WTC11 (cell line): Measurements from ENCODE around the gene HDAC6. TPM values are rescaled to one million over a fixed set of nuclear protein-coding genes. Genes with fewer than 3 reads are reported as not detected.

Source experiments
- ATAC-seq: fragments of 200-7000 bp; cut with Tn5 transposase; 2 replicates; pipeline ENCODE4 v1.10.0; 2021; ENCODE audit warnings: mild to moderate bottlenecking, moderate library complexity
- CTCF ChIA-PET: fragments of 300-600 bp; sonication (Branson Sonifier 250); formaldehyde crosslinking; loops from one replicate; lab custom pipeline; 2021; ENCODE audit warnings: antibody characterized with exemption; lab: Charles Lee
- POLR2A ChIA-PET: fragments of 350-600 bp; sonication (Branson Sonifier 250); formaldehyde crosslinking; loops from one replicate; lab custom pipeline; 2021; ENCODE audit warnings: antibody characterized with exemption; lab: Charles Lee
- DNase-seq: peaks from one replicate; pipeline ENCODE4 v3.0.0; 2021; ENCODE audit warnings: low spot score
- H3K27ac Mint-ChIP-seq: 2 replicates; pipeline ENCODE4 v1.8.0; 2021; ENCODE audit warnings: mixed read lengths
- H3K27me3 Mint-ChIP-seq: 2 replicates; pipeline ENCODE4 v1.8.0; 2021; ENCODE audit warnings: low read depth, mild to moderate bottlenecking, moderate library complexity, mixed read lengths
- H3K36me3 Mint-ChIP-seq: 2 replicates; pipeline ENCODE4 v1.8.0; 2021; ENCODE audit warnings: mixed read lengths
- H3K4me1 Mint-ChIP-seq: 2 replicates; pipeline ENCODE4 v1.8.0; 2022; ENCODE audit warnings: mixed read lengths
- H3K4me3 Mint-ChIP-seq: 2 replicates; pipeline ENCODE4 v1.8.0; 2021; ENCODE audit warnings: mild to moderate bottlenecking, moderate library complexity, mixed read lengths
- H3K9me3 Mint-ChIP-seq: 2 replicates; pipeline ENCODE4 v1.8.0; 2021; ENCODE audit warnings: mixed read lengths
- ATF2 ChIP-seq: sonication (generic); formaldehyde crosslinking; IDR thresholded peaks from 2 replicates; pipeline ENCODE4 v1.8.1; 2022; ENCODE audit warnings: low read depth, missing genetic modification reagents, borderline replicate concordance
- ELF4 ChIP-seq: sonication (generic); formaldehyde crosslinking; IDR thresholded peaks from 2 replicates; pipeline ENCODE4 v1.8.1; 2022; ENCODE audit warnings: low read depth, mild to moderate bottlenecking, moderate library complexity, missing genetic modification reagents
- EMX1 ChIP-seq: fragments of 250-450 bp; sonication (Bioruptor Pico); IDR thresholded peaks from 2 replicates; pipeline ENCODE4 v1.8.0; 2021; ENCODE audit warnings: mild to moderate bottlenecking
- MLX ChIP-seq: sonication (generic); formaldehyde crosslinking; IDR thresholded peaks from 2 replicates; pipeline ENCODE4 v1.8.1; 2023; ENCODE audit warnings: mild to moderate bottlenecking, missing genetic modification reagents, moderate library complexity
- MYBL2 ChIP-seq: sonication (generic); formaldehyde crosslinking; IDR thresholded peaks from 2 replicates; pipeline ENCODE4 v1.8.1; 2023; ENCODE audit warnings: mild to moderate bottlenecking, moderate library complexity, missing genetic modification reagents
- PRRX2 ChIP-seq: fragments of 250-450 bp; sonication (Bioruptor Pico); IDR thresholded peaks from 2 replicates; pipeline ENCODE4 v1.8.0; 2021; ENCODE audit warnings: mild to moderate bottlenecking
- RELA ChIP-seq: sonication (generic); formaldehyde crosslinking; IDR thresholded peaks from 2 replicates; pipeline ENCODE4 v1.8.1; 2022; ENCODE audit warnings: missing genetic modification reagents, mild to moderate bottlenecking, borderline replicate concordance
- SMAD3 ChIP-seq: sonication (generic); formaldehyde crosslinking; IDR thresholded peaks from 2 replicates; pipeline ENCODE4 v1.8.0; 2022; ENCODE audit warnings: missing genetic modification reagents, mild to moderate bottlenecking, borderline replicate concordance
- SP1 ChIP-seq: sonication (generic); formaldehyde crosslinking; conservative IDR thresholded peaks from 2 replicates; pipeline ENCODE4 v1.8.1; 2022; ENCODE audit warnings: missing genetic modification reagents
- TEAD4 ChIP-seq: sonication (generic); formaldehyde crosslinking; IDR thresholded peaks from 2 replicates; pipeline ENCODE4 v1.8.0; 2022; ENCODE audit warnings: mild to moderate bottlenecking, missing genetic modification reagents
- ZBTB43 ChIP-seq: sonication (generic); formaldehyde crosslinking; IDR thresholded peaks from 2 replicates; pipeline ENCODE4 v1.8.1; 2023; ENCODE audit warnings: mild to moderate bottlenecking, missing genetic modification reagents
- ZMAT4 ChIP-seq: fragments of 250-450 bp; sonication (Bioruptor Pico); IDR thresholded peaks from 2 replicates; pipeline ENCODE4 v1.9.0; 2021; ENCODE audit warnings: mild to moderate bottlenecking
- ZNF219 ChIP-seq: sonication (generic); formaldehyde crosslinking; IDR thresholded peaks from 2 replicates; pipeline ENCODE4 v1.8.0; 2023; ENCODE audit warnings: missing genetic modification reagents, mild to moderate bottlenecking, borderline replicate concordance
- ZNF396 ChIP-seq: fragments of 250-450 bp; sonication (Bioruptor Pico); IDR thresholded peaks from 2 replicates; pipeline ENCODE4 v1.8.0; 2021; ENCODE audit warnings: mild to moderate bottlenecking, moderate library complexity, borderline replicate concordance
- ZNF416 ChIP-seq: fragments of 250-450 bp; sonication (Bioruptor Pico); IDR thresholded peaks from 2 replicates; pipeline ENCODE4 v1.9.0; 2021; ENCODE audit warnings: mild to moderate bottlenecking, inconsistent platforms
- total RNA-seq: library from RNA; stranded (reverse); gene quantifications from 3 replicates; pipeline ENCODE4 v1.2.3, GENCODE V29; 2021
- TF ChIP-seq, protein P1 (sequence below): sonication (generic); formaldehyde crosslinking; IDR thresholded peaks from 2 replicates; pipeline ENCODE4 v1.8.0; 2023; ENCODE audit warnings: mild to moderate bottlenecking, missing genetic modification reagents
- TF ChIP-seq, protein P2 (sequence below): sonication (generic); formaldehyde crosslinking; IDR thresholded peaks from 2 replicates; pipeline ENCODE4 v1.8.0; 2022; ENCODE audit warnings: mild to moderate bottlenecking, missing genetic modification reagents
- TF ChIP-seq, protein P3 (sequence below): sonication (generic); formaldehyde crosslinking; IDR thresholded peaks from 2 replicates; pipeline ENCODE4 v1.8.0; 2022; ENCODE audit warnings: missing genetic modification reagents

The HDAC6 gene
- total RNA-seq, 1 experiment from 2014 or later, result 58.5 TPM

DNA sequence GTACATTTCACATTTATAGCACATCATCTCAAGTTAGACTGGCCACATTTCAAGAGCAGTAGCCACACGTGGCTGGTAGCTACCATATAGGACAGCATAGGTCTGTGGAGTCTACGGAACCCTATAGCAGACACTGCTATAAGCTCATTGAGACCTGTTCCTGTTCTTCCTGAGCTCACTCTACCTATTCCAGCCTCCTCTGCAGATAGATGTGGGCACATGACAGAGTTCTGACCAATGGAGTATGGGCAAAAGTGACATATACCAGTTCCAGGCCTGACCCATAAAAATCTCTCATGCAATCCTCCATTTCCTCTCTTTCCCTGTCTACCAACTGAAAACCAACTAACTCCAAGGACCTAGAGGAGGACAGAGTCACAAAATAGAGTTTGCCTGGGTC is 3.5 kb upstream of the HDAC6 start:
- ChIA-PET POLR2A (interaction anchor here (0.6 kb wide), 1 partner anchor 30 kb away, joined by 3 read pairs; no protein-coding TSS in a partner anchor), CTCF (no interaction called here)
- H3K4me1 Mint-ChIP-seq, result peaks cover 6% of the 10 kb centered on the region
- H3K4me3 Mint-ChIP-seq, result no peak overlapping the region
- peaks cover 2% of the 10 kb centered on the region; the same call in 1 of the 2 replicates for H3K36me3 Mint-ChIP-seq
- H3K27ac Mint-ChIP-seq, result no peak overlapping the region
- no peaks in the 10 kb centered on the region for H3K9me3 Mint-ChIP-seq
- H3K27me3 Mint-ChIP-seq, result peaks cover 3% of the 10 kb centered on the region
- DNase-seq, result no peak
- no peak for ATAC-seq
- TF ChIP-seq MLX (no peak), RELA (CRISPR knock-in tag) (no peak)
- TF ChIP-seq, protein P1, sequence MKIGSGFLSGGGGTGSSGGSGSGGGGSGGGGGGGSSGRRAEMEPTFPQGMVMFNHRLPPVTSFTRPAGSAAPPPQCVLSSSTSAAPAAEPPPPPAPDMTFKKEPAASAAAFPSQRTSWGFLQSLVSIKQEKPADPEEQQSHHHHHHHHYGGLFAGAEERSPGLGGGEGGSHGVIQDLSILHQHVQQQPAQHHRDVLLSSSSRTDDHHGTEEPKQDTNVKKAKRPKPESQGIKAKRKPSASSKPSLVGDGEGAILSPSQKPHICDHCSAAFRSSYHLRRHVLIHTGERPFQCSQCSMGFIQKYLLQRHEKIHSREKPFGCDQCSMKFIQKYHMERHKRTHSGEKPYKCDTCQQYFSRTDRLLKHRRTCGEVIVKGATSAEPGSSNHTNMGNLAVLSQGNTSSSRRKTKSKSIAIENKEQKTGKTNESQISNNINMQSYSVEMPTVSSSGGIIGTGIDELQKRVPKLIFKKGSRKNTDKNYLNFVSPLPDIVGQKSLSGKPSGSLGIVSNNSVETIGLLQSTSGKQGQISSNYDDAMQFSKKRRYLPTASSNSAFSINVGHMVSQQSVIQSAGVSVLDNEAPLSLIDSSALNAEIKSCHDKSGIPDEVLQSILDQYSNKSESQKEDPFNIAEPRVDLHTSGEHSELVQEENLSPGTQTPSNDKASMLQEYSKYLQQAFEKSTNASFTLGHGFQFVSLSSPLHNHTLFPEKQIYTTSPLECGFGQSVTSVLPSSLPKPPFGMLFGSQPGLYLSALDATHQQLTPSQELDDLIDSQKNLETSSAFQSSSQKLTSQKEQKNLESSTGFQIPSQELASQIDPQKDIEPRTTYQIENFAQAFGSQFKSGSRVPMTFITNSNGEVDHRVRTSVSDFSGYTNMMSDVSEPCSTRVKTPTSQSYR, result no peak

- H3K36me3 Mint-ChIP-seq, result peaks cover 8% of the 10 kb centered on the region
- ATAC-seq, result no peak
- POLR2A ChIA-PET, result interaction anchor here (0.9 kb wide), 3 partner anchors 97 to 137 kb away, joined by 4 to 5 read pairs (median 5); partner anchors contain the start of genes PQBP1, SLC35A2 and TIMM17B
- TF ChIP-seq ZBTB43, result no peak
- TF ChIP-seq, protein P1, result no peak
- TF ChIP-seq ZNF416 (CRISPR knock-in tag), result no peak
- TF ChIP-seq TEAD4, result no peak
- no peak for TF ChIP-seq ZNF396 (CRISPR knock-in tag)
- TF ChIP-seq ZNF219 (CRISPR knock-in tag), result no peak
- no peak for TF ChIP-seq SMAD3 (CRISPR knock-in tag)
- no peak for TF ChIP-seq PRRX2 (CRISPR knock-in tag)
- TF ChIP-seq MYBL2 (CRISPR knock-in tag), result no peak
- TF ChIP-seq ZMAT4, result no peak
- no peak for TF ChIP-seq ELF4 (CRISPR knock-in tag)
- TF ChIP-seq RELA (CRISPR knock-in tag), result no peak
- TF ChIP-seq, protein P2, sequence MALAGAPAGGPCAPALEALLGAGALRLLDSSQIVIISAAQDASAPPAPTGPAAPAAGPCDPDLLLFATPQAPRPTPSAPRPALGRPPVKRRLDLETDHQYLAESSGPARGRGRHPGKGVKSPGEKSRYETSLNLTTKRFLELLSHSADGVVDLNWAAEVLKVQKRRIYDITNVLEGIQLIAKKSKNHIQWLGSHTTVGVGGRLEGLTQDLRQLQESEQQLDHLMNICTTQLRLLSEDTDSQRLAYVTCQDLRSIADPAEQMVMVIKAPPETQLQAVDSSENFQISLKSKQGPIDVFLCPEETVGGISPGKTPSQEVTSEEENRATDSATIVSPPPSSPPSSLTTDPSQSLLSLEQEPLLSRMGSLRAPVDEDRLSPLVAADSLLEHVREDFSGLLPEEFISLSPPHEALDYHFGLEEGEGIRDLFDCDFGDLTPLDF, result no peak
- TF ChIP-seq, protein P3, sequence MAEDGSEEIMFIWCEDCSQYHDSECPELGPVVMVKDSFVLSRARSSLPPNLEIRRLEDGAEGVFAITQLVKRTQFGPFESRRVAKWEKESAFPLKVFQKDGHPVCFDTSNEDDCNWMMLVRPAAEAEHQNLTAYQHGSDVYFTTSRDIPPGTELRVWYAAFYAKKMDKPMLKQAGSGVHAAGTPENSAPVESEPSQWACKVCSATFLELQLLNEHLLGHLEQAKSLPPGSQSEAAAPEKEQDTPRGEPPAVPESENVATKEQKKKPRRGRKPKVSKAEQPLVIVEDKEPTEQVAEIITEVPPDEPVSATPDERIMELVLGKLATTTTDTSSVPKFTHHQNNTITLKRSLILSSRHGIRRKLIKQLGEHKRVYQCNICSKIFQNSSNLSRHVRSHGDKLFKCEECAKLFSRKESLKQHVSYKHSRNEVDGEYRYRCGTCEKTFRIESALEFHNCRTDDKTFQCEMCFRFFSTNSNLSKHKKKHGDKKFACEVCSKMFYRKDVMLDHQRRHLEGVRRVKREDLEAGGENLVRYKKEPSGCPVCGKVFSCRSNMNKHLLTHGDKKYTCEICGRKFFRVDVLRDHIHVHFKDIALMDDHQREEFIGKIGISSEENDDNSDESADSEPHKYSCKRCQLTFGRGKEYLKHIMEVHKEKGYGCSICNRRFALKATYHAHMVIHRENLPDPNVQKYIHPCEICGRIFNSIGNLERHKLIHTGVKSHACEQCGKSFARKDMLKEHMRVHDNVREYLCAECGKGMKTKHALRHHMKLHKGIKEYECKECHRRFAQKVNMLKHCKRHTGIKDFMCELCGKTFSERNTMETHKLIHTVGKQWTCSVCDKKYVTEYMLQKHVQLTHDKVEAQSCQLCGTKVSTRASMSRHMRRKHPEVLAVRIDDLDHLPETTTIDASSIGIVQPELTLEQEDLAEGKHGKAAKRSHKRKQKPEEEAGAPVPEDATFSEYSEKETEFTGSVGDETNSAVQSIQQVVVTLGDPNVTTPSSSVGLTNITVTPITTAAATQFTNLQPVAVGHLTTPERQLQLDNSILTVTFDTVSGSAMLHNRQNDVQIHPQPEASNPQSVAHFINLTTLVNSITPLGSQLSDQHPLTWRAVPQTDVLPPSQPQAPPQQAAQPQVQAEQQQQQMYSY, result no peak
- TF ChIP-seq ATF2, result no peak
- no peak for TF ChIP-seq EMX1 (CRISPR knock-in tag)
- no peak for TF ChIP-seq SP1 (CRISPR knock-in tag)
Observed at GRCh38 chrX:48800574-48801279, 1.1 kb upstream of the HDAC6 start.

More at GRCh38 chrX:48800574-48801279, 1.1 kb upstream of the HDAC6 start:
- Mint-ChIP-seq H3K4me3 (peak overlapping the region; percentile 92), H3K27ac (peak overlapping the region; percentile 99), H3K4me1 (peaks cover 6% of the 10 kb centered on the region), H3K27me3 (peaks cover 3% of the 10 kb centered on the region), H3K9me3 (no peaks in the 10 kb centered on the region)
- CTCF ChIA-PET, result interaction anchor here (0.5 to 1.0 kb wide), 4 partner anchors 54 to 259 kb away, joined by 3 to 5 read pairs (median 4); partner anchors contain the start of genes SLC35A2 and SUV39H1
- DNase-seq, result no peak
